Diencephalon (tissue), 1 donor: ENCODE results near the gene WHAMM. TPM values are rescaled to one million over a fixed set of nuclear protein-coding genes. Genes with fewer than 3 reads are reported as not detected.

Experiments
- total RNA-seq: library from RNA; depleted of rRNA; stranded (reverse); fragments of >200 nt; gene quantifications from one replicate; pipeline ENCODE4 v1.2.3, GENCODE V29; 2014

Gene WHAMM
- total RNA-seq: 4.8 TPM

GRCh38 chr15:82809308-82810060, at the start of gene WHAMM:
Gene WHAMM (plus strand): TSS chr15:82809628. CDS start chr15:82809727, 99 bp downstream.

GRCh38 chr15:82805994-82806406, 3.4 kb upstream of the WHAMM start, which contains the start of gene FSD2:
Gene FSD2 (minus strand): TSS chr15:82806069. CDS start chr15:82787390, 18,679 bp downstream.

Other genes starting within 250 kb of the WHAMM start
- gene CPEB1, start 162.3 kb upstream of the WHAMM start, total RNA-seq: 10.8 TPM
- gene AP3B2, start 99.8 kb upstream of the WHAMM start, total RNA-seq: 65.0 TPM
- gene FSD2, start 3.6 kb upstream of the WHAMM start, total RNA-seq: not detected
- 86.0 TPM for gene HOMER2, start 143.1 kb downstream of the WHAMM start, total RNA-seq
- 40.4 TPM for gene RAMAC, start 176.6 kb downstream of the WHAMM start, total RNA-seq
- 13.8 TPM for gene C15orf40, start 202.0 kb downstream of the WHAMM start, total RNA-seq